WERI-Rb-1 (cell line): Measurements from ENCODE around the gene SLC22A23.

Experiments used
- DNase-seq: peaks from one replicate; pipeline ENCODE4 v3.0.0-alpha.2; 2020
- H3K27ac ChIP-seq: fragments of 250-450 bp; sonication (Bioruptor Pico); 2 replicates; pipeline ENCODE4 v1.5.1; 2020; ENCODE audit warnings: mild to moderate bottlenecking, moderate library complexity
- H3K27me3 ChIP-seq: fragments of 250-450 bp; sonication (Bioruptor Pico); 2 replicates; pipeline ENCODE4 v1.5.1; 2021; ENCODE audit warnings: mild to moderate bottlenecking, low read depth, moderate library complexity; ENCODE audit not compliant: insufficient read depth, severe bottlenecking
- H3K36me3 ChIP-seq: fragments of 250-450 bp; sonication (Bioruptor Pico); 2 replicates; pipeline ENCODE4 v1.5.1; 2020; ENCODE audit warnings: mild to moderate bottlenecking, moderate library complexity
- H3K4me3 ChIP-seq: 2 replicates; pipeline ENCODE4 v1.5.1; 2011; ENCODE audit warnings: low read depth, mild to moderate bottlenecking, control low read depth, low read length
- H3K9me3 ChIP-seq: fragments of 250-450 bp; sonication (Bioruptor Pico); 2 replicates; pipeline ENCODE4 v1.5.1; 2021; ENCODE audit warnings: mild to moderate bottlenecking, moderate library complexity; ENCODE audit not compliant: severe bottlenecking
- CTCF ChIP-seq: IDR thresholded peaks from 2 replicates; pipeline ENCODE4 v1.5.1; 2011; ENCODE audit warnings: low read depth, mild to moderate bottlenecking, control low read depth, inconsistent platforms, low read length

Gene SLC22A23

GRCh38 chr6:3277251-3277650 is 179.6 kb downstream of the SLC22A23 start:
- no peak for TF ChIP-seq CTCF

GRCh38 chr6:3276174-3277167 is 180.4 kb downstream of the SLC22A23 start:
- TF ChIP-seq CTCF = no peak
- H3K27ac ChIP-seq = no peak overlapping the region
- H3K9me3 ChIP-seq = no peaks in the 10 kb centered on the region
- DNase-seq = no peak
- H3K4me3 ChIP-seq = no peak overlapping the region
- no peaks in the 10 kb centered on the region for H3K27me3 ChIP-seq
- H3K36me3 ChIP-seq = peaks cover 32% of the 10 kb centered on the region

More at GRCh38 chr6:3277251-3277650, 179.6 kb downstream of the SLC22A23 start:
- DNase-seq = no peak
- Histone ChIP-seq H3K36me3 (peaks cover 27% of the 10 kb centered on the region), H3K9me3 (no peaks in the 10 kb centered on the region), H3K27me3 (no peaks in the 10 kb centered on the region), H3K27ac (no peak overlapping the region), H3K4me3 (no peak overlapping the region)

- no peak for DNase-seq
- H3K27me3 ChIP-seq = no peaks in the 10 kb centered on the region
- H3K36me3 ChIP-seq = peaks cover 47% of the 10 kb centered on the region
These were observed 182.9 kb downstream of the SLC22A23 start for GRCh38 chr6:3273707-3274521.

GRCh38 chr6:3272911-3273547 is 183.8 kb downstream of the SLC22A23 start:
- DNase-seq = no peak
- Histone ChIP-seq H3K9me3 (no peaks in the 10 kb centered on the region), H3K4me3 (no peak overlapping the region), H3K27ac (no peak overlapping the region), H3K27me3 (no peaks in the 10 kb centered on the region), H3K36me3 (peaks cover 50% of the 10 kb centered on the region)
- no peak for TF ChIP-seq CTCF

More at GRCh38 chr6:3273707-3274521, 182.9 kb downstream of the SLC22A23 start:
- Histone ChIP-seq H3K9me3 (no peaks in the 10 kb centered on the region), H3K27ac (no peak overlapping the region), H3K4me3 (no peak overlapping the region)
- no peak for TF ChIP-seq CTCF

GRCh38 chr6:3271756-3272155 is 185.1 kb downstream of the SLC22A23 start:
- no peaks in the 10 kb centered on the region for H3K27me3 ChIP-seq
- no peaks in the 10 kb centered on the region for H3K9me3 ChIP-seq
- DNase-seq = no peak
- no peak for TF ChIP-seq CTCF
- no peak overlapping the region for H3K27ac ChIP-seq
- no peak overlapping the region for H3K4me3 ChIP-seq
- H3K36me3 ChIP-seq = peaks cover 53% of the 10 kb centered on the region
